Measurements from ENCODE around the gene AMBN. TPM values are rescaled to one million over a fixed set of nuclear protein-coding genes. Genes with fewer than 3 reads are reported as not detected.

Gene AMBN
- total RNA-seq, 1 experiment from 2014 or later, result not detected

DNA sequence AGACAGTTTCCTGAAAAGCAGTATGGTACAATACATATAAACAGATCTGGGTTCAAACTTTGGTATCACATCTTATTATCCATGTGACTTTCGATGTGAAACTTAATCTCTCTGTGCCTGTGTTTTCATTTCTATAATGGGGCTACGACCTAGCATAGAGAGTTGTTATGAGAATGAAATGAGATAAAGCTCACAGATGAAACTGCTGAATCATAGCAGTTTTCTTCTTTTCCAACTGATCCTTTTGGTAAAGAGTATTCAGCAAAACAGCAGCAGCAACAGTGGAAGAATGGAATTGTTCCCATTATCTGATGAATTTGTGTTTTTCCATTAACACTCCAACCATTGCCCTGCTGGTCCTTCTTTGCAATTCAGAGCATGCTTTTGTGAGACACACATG lies 16.3 kb downstream of the AMBN start:
- no peak overlapping the region for H3K27ac ChIP-seq (ENCODE audit: low read length)
- H3K4me1 ChIP-seq (ENCODE audit: control insufficient read depth, insufficient read depth, low read length), result no peaks in the 10 kb centered on the region; the same call in 1 of the 2 replicates
- ChIA-PET CTCF (no interaction called here), POLR2A (no interaction called here)
- DNase-seq (ENCODE audit: low read depth, low spot score) (no peak), ATAC-seq (no peak)
- H3K4me3 ChIP-seq (ENCODE audit: low read depth in 2 of 2, low read length in 2 of 2), result no peak overlapping the region
- no peaks in the 10 kb centered on the region for H3K9me3 ChIP-seq (ENCODE audit: control insufficient read depth, insufficient read depth, low read depth, low read length)
- BruUV-seq (replicated peaks), result no TSS peak
- no peaks in the 10 kb centered on the region for H3K36me3 ChIP-seq (ENCODE audit: control insufficient read depth, insufficient read depth, low read length)
- in situ Hi-C loops (cut with HindIII; ENCODE audit: low pct_unique_long_range_greater_than_20kb, low sequenced_read_pairs), result no loop called here
- intact Hi-C loops (cut with micrococcal nuclease; ENCODE audit: unreplicated experiment), result no loop called here
- no peaks in the 10 kb centered on the region for H3K27me3 ChIP-seq (ENCODE audit: control insufficient read depth, insufficient read depth, low read length)
- TF ChIP-seq POLR2AphosphoS5 (IDR thresholded peaks at IDR 0.05; ENCODE audit: low read depth, low read length) (no peak), SIN3A (IDR thresholded peaks at IDR 0.05; ENCODE audit: borderline replicate concordance, insufficient read depth, low read depth, low read length) (no peak), REST (IDR thresholded peaks at IDR 0.05; ENCODE audit: insufficient read depth in 1 of 2, low read depth in 2 of 2, low read length in 1 of 2) (no peak), TCF7L2 (IDR thresholded peaks at IDR 0.05; ENCODE audit: low read depth, low read length) (no peak)
- TF ChIP-seq, protein P1, sequence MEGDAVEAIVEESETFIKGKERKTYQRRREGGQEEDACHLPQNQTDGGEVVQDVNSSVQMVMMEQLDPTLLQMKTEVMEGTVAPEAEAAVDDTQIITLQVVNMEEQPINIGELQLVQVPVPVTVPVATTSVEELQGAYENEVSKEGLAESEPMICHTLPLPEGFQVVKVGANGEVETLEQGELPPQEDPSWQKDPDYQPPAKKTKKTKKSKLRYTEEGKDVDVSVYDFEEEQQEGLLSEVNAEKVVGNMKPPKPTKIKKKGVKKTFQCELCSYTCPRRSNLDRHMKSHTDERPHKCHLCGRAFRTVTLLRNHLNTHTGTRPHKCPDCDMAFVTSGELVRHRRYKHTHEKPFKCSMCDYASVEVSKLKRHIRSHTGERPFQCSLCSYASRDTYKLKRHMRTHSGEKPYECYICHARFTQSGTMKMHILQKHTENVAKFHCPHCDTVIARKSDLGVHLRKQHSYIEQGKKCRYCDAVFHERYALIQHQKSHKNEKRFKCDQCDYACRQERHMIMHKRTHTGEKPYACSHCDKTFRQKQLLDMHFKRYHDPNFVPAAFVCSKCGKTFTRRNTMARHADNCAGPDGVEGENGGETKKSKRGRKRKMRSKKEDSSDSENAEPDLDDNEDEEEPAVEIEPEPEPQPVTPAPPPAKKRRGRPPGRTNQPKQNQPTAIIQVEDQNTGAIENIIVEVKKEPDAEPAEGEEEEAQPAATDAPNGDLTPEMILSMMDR (IDR thresholded peaks at IDR 0.05), result no peak

- H3K36me3 ChIP-seq (ENCODE audit: control insufficient read depth, insufficient read depth, low read length), result no peaks in the 10 kb centered on the region
- DNase-seq (ENCODE audit: low read depth, low spot score) (no peak), ATAC-seq (no peak)
- no peaks in the 10 kb centered on the region for H3K27me3 ChIP-seq (ENCODE audit: control insufficient read depth, insufficient read depth, low read length)
- TF ChIP-seq TCF7L2 (IDR thresholded peaks at IDR 0.05; ENCODE audit: low read depth, low read length) (no peak), POLR2AphosphoS5 (IDR thresholded peaks at IDR 0.05; ENCODE audit: low read depth, low read length) (no peak), SIN3A (IDR thresholded peaks at IDR 0.05; ENCODE audit: borderline replicate concordance, insufficient read depth, low read depth, low read length) (no peak), REST (IDR thresholded peaks at IDR 0.05; ENCODE audit: insufficient read depth in 1 of 2, low read depth in 2 of 2, low read length in 1 of 2) (no peak)
- TF ChIP-seq, protein P1 (IDR thresholded peaks at IDR 0.05), result no peak
- POLR2A ChIA-PET, result no interaction called here
- no peaks in the 10 kb centered on the region for H3K4me1 ChIP-seq (ENCODE audit: control insufficient read depth, insufficient read depth, low read length)
- CTCF ChIA-PET, result interaction anchor here (0.5 kb wide), 1 partner anchor 396 kb away, joined by 4 read pairs; no protein-coding TSS in a partner anchor
- in situ Hi-C loops (cut with HindIII; ENCODE audit: low pct_unique_long_range_greater_than_20kb, low sequenced_read_pairs), result no loop called here
- H3K9me3 ChIP-seq (ENCODE audit: control insufficient read depth, insufficient read depth, low read depth, low read length), result no peaks in the 10 kb centered on the region
- H3K4me3 ChIP-seq (ENCODE audit: low read depth in 2 of 2, low read length in 2 of 2), result no peak overlapping the region
- no TSS peak for BruUV-seq (replicated peaks)
- H3K27ac ChIP-seq (ENCODE audit: low read length), result no peak overlapping the region
- intact Hi-C loops (cut with micrococcal nuclease; ENCODE audit: unreplicated experiment), result no loop called here
Measured at GRCh38 chr4:70613306-70614183, 21.5 kb downstream of the AMBN start.

Data from Panc1 (cell line).